HG03571 (cell line): Measurements from ENCODE around the gene FAM135A.
"Not testable (repeated sequence)": the region's sequence is repeated elsewhere in the genome, so short reads cannot be mapped to it uniquely, and the experiment has no call there.

ENCODE experiments used
- ATAC-seq: cut with Tn5 transposase; IDR thresholded peaks from one replicate; pipeline ENCODE4 v1.9.1; 2021; ENCODE audit not compliant: unreplicated experiment

FAM135A gene

GRCh38 chr6:70396163-70396562 lies 17.1 kb upstream of the FAM135A start:
- no peak for ATAC-seq

GRCh38 chr6:70396796-70397729 lies 16.2 kb upstream of the FAM135A start:
- ATAC-seq = peak; percentile 51

- no peak for ATAC-seq
Observed at GRCh38 chr6:70398783-70399728, 14.3 kb upstream of the FAM135A start.

- no peak for ATAC-seq
Observed at GRCh38 chr6:70404658-70405057, 8.7 kb upstream of the FAM135A start.

- no peak for ATAC-seq
Observed at GRCh38 chr6:70409216-70409615, 4.1 kb upstream of the FAM135A start.

GRCh38 chr6:70411542-70412251 lies 1.6 kb upstream of the FAM135A start:
- no peak for ATAC-seq

- peak; percentile 12 for ATAC-seq
Observed at GRCh38 chr6:70412252-70413113, 825 bp upstream of the FAM135A start.

- ATAC-seq = no peak
Observed at GRCh38 chr6:70413992-70414494, 735 bp downstream of the FAM135A start.

GRCh38 chr6:70414813-70415212 lies 1.5 kb downstream of the FAM135A start:
- no peak for ATAC-seq

GRCh38 chr6:70415247-70415646 lies 1.9 kb downstream of the FAM135A start:
- ATAC-seq = no peak

- ATAC-seq = no peak
Observed at GRCh38 chr6:70415660-70416059, 2.4 kb downstream of the FAM135A start.

GRCh38 chr6:70421509-70421908 lies 8.2 kb downstream of the FAM135A start:
- no peak for ATAC-seq

- no peak for ATAC-seq
Observed at GRCh38 chr6:70423189-70424134, 10.2 kb downstream of the FAM135A start.

- ATAC-seq = no peak
Observed at GRCh38 chr6:70424291-70424690, 11.0 kb downstream of the FAM135A start.

- no peak for ATAC-seq
Observed at GRCh38 chr6:70436320-70436719, 23.0 kb downstream of the FAM135A start.

- no peak for ATAC-seq
Observed at GRCh38 chr6:70445001-70445400, 31.7 kb downstream of the FAM135A start.

GRCh38 chr6:70447343-70448070 lies 34.2 kb downstream of the FAM135A start:
- ATAC-seq = not testable (repeated sequence)

GRCh38 chr6:70453899-70454298 lies 40.6 kb downstream of the FAM135A start:
- not testable (repeated sequence) for ATAC-seq
